Mucosa of descending colon (tissue), 3 donors: ENCODE results near the gene KPRP. TPM values are rescaled to one million over a fixed set of nuclear protein-coding genes. Genes with fewer than 3 reads are reported as not detected.
A peak's percentile ranks its signal among the peaks of the same experiment; 100 is the strongest.

Experiments
- ATAC-seq: fragments of 200-7000 bp; cut with Tn5 transposase; one replicate; pipeline ENCODE4 v1.9.1; 2020; ENCODE audit warnings: mild to moderate bottlenecking, moderate library complexity
- DNase-seq, 3 donors: peaks; one replicate each; pipeline ENCODE4 v3.0.0-alpha.2; 2020
- H3K36me3 ChIP-seq: fragments of 200-600 bp; one replicate; pipeline ENCODE4 v1.8.0; 2021; ENCODE audit warnings: low read depth, mild to moderate bottlenecking
- H3K4me1 ChIP-seq: fragments of 200-600 bp; one replicate; pipeline ENCODE4 v1.8.0; 2021; ENCODE audit warnings: low read depth, mild to moderate bottlenecking
- H3K4me3 ChIP-seq: fragments of 200-600 bp; one replicate; pipeline ENCODE4 v1.8.0; 2021; ENCODE audit warnings: mild to moderate bottlenecking
- H3K9me3 ChIP-seq: fragments of 200-600 bp; one replicate; pipeline ENCODE4 v1.8.0; 2021; ENCODE audit warnings: mild to moderate bottlenecking
- intact Hi-C, 2 donors: fragments of 100-400 bp; cut with DNase I in 1 of 2; cut with micrococcal nuclease in 1 of 2; formaldehyde crosslinking; loops; one replicate each; pipeline versions ENCODE4 v1.11.0 to v1.11.1; 2022; cut with DNase I, micrococcal nuclease
- total RNA-seq, 3 donors: library from RNA; stranded (reverse); fragmentation: NEBNext Ultra II Directional in 2 of 3; extraction: Animal tissue kit (Norgen Biotek cat#: 25700) in 2 of 3; gene quantifications; one replicate each; pipeline versions ENCODE4 v1.2.1 to v1.2.4, GENCODE V29; 2021 to 2023
- TF ChIP-seq, protein P1 (sequence below): fragments of 200-600 bp; IDR thresholded peaks from one replicate; pipeline ENCODE4 v1.8.0; 2022; ENCODE audit warnings: antibody characterized with exemption, mild to moderate bottlenecking
- donor health status: DM: no; HTN: no; CAD: no; lungs with moderate emphysema.
- donor health status: DM: no; HTN: no; CAD: no.
- donor health status: DM: no; HTN: yes; CAD: no.

Gene KPRP
- total RNA-seq, 3 donors from 2014 or later = not detected

DNA sequence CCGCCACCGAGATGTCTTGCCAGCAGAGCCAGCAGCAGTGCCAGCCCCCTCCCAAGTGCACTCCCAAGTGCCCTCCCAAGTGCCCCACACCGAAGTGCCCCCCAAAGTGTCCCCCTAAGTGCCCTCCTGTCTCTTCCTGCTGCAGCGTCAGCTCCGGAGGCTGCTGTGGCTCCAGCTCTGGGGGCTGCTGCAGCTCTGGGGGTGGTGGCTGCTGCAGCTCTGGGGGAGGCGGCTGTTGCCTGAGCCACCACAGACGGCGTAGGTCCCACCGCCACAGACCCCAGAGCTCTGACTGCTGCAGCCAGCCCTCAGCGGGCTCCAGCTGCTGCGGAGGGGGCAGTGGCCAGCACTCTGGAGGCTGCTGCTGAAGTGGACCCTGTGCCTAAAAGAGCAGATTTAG, 18.5 kb downstream of the KPRP start:
- DNase-seq (no peak), ATAC-seq (no peak)
- TF ChIP-seq, protein P1, sequence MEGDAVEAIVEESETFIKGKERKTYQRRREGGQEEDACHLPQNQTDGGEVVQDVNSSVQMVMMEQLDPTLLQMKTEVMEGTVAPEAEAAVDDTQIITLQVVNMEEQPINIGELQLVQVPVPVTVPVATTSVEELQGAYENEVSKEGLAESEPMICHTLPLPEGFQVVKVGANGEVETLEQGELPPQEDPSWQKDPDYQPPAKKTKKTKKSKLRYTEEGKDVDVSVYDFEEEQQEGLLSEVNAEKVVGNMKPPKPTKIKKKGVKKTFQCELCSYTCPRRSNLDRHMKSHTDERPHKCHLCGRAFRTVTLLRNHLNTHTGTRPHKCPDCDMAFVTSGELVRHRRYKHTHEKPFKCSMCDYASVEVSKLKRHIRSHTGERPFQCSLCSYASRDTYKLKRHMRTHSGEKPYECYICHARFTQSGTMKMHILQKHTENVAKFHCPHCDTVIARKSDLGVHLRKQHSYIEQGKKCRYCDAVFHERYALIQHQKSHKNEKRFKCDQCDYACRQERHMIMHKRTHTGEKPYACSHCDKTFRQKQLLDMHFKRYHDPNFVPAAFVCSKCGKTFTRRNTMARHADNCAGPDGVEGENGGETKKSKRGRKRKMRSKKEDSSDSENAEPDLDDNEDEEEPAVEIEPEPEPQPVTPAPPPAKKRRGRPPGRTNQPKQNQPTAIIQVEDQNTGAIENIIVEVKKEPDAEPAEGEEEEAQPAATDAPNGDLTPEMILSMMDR = no peak
- no peaks in the 10 kb centered on the region for H3K36me3 ChIP-seq
- no peaks in the 10 kb centered on the region for H3K9me3 ChIP-seq
- intact Hi-C loops = no loop called here
- H3K4me1 ChIP-seq = no peaks in the 10 kb centered on the region
- no peak overlapping the region for H3K4me3 ChIP-seq

DNA sequence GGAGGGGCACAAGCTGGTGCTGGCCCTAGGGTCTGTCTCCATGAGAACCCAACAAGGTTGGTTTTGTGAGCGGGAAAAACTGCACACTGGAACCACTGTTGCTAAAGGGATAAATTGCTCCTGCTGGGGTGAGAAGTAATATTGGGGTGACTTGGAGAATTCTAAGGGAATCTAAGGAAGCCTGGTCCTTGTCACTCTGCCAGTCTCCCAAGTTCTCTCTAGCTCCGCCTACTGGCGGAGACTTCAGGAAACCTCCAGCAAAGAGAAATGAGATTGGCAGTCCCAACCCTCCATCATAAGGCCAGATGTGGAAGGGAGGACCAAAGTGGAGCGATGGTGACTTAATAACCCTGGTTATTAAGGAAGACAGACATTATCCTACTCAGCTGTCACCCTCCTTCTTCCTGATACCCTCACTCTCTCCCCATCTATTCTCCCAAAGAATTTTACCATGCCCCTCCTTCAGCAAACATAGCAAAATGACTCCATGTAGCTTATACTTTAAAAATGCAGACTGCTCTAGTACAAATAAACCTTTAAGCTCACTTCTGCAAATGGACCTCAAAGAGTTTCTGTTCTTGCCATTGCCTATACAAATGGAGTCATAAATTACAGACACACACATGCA, 19.8 kb downstream of the KPRP start:
- ATAC-seq = no peak
- no peaks in the 10 kb centered on the region for H3K4me1 ChIP-seq

DNA sequence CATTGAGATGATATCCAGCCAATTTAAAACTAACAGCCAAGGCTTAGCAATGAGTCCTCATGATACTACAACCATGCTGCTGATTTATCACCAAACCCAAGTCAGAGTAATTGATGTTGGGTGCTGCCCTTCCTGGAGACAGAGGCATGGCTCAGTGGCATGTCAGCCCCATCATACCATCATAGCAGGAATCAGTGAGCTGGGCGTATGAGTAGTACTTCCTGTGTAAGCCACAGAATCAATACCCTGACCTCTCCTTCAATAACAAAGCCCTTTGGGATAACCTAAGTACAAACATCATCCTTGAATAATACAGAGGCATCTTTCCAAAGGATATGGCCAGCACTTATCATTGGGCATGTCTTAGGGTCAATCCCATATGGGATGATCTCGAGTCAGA, 25.3 kb downstream of the KPRP start:
- Histone ChIP-seq H3K36me3 (no peaks in the 10 kb centered on the region), H3K4me1 (no peaks in the 10 kb centered on the region), H3K9me3 (no peaks in the 10 kb centered on the region), H3K4me3 (no peak overlapping the region)
- no peak for ATAC-seq
- no peak for DNase-seq
- TF ChIP-seq, protein P1 = no peak
- intact Hi-C loops = no loop called here

More for the DNA sequence above, 19.8 kb downstream of the KPRP start:
- intact Hi-C loops = no loop called here
- TF ChIP-seq, protein P1 = no peak
- Histone ChIP-seq H3K4me3 (no peak overlapping the region), H3K9me3 (no peaks in the 10 kb centered on the region), H3K36me3 (no peaks in the 10 kb centered on the region)
- peak in 1 of 3 donors; percentile 6 for DNase-seq

DNA sequence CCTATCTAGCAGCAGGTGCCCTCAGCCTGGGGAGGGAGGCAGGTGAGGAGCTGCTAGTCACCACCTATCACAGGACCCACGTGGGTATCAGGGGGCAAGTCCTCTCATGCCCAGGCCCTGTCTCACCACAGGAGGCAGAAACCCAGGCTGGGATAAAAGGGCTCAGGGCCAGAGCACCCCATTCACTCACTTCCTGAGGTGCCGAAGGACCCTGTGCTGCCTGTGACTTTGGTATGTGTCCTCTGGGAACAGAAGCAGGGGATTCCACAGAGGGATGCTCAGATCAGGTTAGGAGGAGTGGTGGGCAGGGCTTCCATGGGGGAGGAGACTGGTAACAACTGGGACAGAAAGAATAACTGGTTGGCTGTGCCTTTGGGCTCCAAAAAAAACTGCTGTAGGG, 28.3 kb downstream of the KPRP start, which contains the start of gene LCE1E:
TSS of gene LCE1E (plus strand) at position 181 of the 400 bp plus-strand sequence. CDS start 1,043 bp downstream, outside the sequence.
- Histone ChIP-seq H3K36me3 (no peaks in the 10 kb centered on the region), H3K4me1 (no peaks in the 10 kb centered on the region), H3K4me3 (no peak within 1 kb of the TSS), H3K9me3 (no peaks in the 10 kb centered on the region)
- DNase-seq (no peak), ATAC-seq (no peak)
- TF ChIP-seq, protein P1 = no peak
- intact Hi-C loops = no loop called here

DNA sequence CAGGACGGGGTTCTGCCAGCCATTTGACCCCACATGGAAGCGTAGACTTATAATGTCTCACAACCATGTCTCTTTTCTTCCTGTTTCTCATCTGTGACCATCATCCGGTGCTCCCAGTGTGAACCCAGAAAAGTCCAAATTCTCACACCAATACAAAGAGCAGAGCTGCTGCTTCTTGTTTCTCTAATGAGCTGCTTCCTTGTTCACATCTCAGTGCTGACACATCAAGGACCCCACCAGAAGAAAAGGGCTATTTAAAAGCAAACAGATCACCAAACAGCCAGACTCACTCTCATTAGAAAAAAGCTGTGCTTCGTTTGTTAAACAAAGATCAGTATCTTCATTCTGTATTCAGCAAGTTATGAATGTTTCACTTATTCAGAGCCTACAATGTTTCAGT, 37.9 kb downstream of the KPRP start:
- TF ChIP-seq, protein P1 = no peak
- no peaks in the 10 kb centered on the region for H3K9me3 ChIP-seq
- intact Hi-C loops = no loop called here
- no peaks in the 10 kb centered on the region for H3K4me1 ChIP-seq
- no peak for DNase-seq
- H3K4me3 ChIP-seq = no peak overlapping the region
- H3K36me3 ChIP-seq = no peaks in the 10 kb centered on the region
- ATAC-seq = no peak
